Measurements from ENCODE around the gene MARK4.

The MARK4 gene

GRCh38 chr19:45336696-45337251 is 85.7 kb downstream of the MARK4 start:
- H3K27ac ChIP-seq, result no peak overlapping the region
- TF ChIP-seq ZFX (IDR thresholded peaks at IDR 0.05), result no peak
- TF ChIP-seq, protein P1, sequence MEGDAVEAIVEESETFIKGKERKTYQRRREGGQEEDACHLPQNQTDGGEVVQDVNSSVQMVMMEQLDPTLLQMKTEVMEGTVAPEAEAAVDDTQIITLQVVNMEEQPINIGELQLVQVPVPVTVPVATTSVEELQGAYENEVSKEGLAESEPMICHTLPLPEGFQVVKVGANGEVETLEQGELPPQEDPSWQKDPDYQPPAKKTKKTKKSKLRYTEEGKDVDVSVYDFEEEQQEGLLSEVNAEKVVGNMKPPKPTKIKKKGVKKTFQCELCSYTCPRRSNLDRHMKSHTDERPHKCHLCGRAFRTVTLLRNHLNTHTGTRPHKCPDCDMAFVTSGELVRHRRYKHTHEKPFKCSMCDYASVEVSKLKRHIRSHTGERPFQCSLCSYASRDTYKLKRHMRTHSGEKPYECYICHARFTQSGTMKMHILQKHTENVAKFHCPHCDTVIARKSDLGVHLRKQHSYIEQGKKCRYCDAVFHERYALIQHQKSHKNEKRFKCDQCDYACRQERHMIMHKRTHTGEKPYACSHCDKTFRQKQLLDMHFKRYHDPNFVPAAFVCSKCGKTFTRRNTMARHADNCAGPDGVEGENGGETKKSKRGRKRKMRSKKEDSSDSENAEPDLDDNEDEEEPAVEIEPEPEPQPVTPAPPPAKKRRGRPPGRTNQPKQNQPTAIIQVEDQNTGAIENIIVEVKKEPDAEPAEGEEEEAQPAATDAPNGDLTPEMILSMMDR (conservative IDR thresholded peaks at IDR 0.05), result no peak

- no peak overlapping the region for H3K27ac ChIP-seq
- TF ChIP-seq, protein P1 (conservative IDR thresholded peaks at IDR 0.05), result no peak
- TF ChIP-seq ZFX (IDR thresholded peaks at IDR 0.05), result no peak
These were observed 88.6 kb downstream of the MARK4 start for GRCh38 chr19:45339629-45340028.

DNA sequence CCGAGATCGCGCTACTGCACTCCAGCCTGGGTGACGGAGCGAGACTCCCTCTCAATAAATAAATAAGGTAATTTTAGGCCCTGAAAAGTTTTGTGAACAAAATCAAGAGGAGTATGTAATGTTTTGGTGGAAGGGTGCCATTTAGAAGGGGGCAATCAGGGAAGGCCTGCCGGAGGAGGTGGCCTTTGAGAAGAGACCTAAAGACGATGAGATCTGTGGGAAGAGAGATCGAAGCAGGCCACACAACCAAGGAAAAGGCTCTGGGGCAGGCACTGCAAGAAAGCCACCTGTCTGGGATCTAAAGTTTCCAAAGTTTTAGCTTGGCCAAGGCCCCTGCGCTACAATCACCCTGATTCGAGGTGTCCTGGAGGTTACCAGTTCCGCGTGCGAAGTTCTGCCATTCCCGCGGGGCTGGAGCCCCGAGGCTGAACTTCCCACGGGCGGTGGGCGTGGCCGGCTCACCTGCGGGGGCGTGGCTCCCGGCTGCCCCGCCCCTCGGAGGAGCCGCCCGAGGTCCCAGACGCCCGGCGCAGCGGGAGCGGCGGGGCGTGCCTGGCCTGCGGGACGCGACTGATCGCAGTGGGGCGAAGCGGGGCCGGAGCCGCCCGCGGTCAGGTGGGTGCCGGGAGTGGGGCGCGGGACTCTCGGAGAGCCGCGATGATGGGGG is 89.3 kb downstream of the MARK4 start, which contains the start of gene KLC3:
KLC3 (plus strand) TSS at position 519 of the 667 bp plus-strand sequence. CDS start 4,792 bp downstream, outside the sequence.
- no peak within 1 kb of the TSS; the same call in 1 of the 2 replicates for H3K27ac ChIP-seq

DNA sequence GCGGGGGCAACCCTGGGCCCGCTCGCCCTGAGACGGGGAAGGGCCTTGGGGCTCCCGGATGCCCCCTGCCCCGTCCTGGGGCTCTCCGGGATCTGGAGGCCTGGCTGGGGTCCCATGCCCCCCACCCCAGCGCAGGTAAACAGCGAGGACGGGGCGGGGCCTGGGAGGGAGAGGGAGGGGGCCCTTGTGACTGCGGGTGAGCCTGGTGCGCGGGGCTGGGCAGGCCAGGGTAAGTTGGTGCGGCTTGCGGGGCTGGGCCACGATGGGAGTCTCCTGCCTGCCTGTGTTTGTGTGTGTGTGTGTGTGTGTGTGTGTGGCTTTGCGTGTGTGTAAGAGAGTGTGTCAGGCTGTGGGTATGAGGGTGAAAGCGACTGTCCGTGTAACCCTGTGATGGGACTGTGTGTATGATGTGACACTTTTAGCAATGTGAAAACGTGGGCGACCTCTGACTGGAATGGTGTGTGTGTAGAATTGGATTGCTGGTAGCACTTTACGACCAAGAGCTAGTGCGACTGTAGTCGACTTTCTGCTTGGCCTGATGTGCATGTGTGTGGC is 89.9 kb downstream of the MARK4 start:
- no peak overlapping the region; the same call in 1 of the 2 replicates for H3K27ac ChIP-seq
- TF ChIP-seq ZFX (IDR thresholded peaks at IDR 0.05), result no peak
- TF ChIP-seq, protein P1 (conservative IDR thresholded peaks at IDR 0.05), result no peak

More for the DNA sequence above, 89.3 kb downstream of the MARK4 start, which contains the start of gene KLC3:
- no peak for TF ChIP-seq ZFX (IDR thresholded peaks at IDR 0.05)
- TF ChIP-seq, protein P1 (conservative IDR thresholded peaks at IDR 0.05), result no peak

DNA sequence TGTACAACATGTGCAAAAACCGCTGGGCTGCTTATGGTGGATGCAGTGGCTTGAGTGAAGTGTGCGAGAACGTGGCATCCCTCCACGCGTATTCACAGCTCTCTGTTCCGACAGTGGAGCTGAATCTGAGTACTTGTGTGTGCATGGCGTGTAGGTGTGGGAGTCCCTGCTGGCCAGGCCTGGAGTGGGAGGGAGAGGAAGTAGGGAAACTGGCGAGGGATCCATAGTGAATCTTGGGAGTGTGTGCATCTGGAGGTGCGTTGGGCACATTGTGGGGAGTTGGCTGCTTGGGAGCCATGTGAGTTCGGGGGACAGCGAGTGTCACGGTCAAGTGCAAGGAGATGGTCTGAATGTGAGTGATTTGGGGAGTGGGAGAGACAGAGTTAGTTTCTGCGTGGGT is 91.8 kb downstream of the MARK4 start:
- no peak for TF ChIP-seq ZFX (IDR thresholded peaks at IDR 0.05)
- TF ChIP-seq, protein P1 (conservative IDR thresholded peaks at IDR 0.05), result no peak

GRCh38 chr19:45344621-45345505 is 93.8 kb downstream of the MARK4 start:
- TF ChIP-seq ZFX (IDR thresholded peaks at IDR 0.05), result no peak
- TF ChIP-seq, protein P1 (conservative IDR thresholded peaks at IDR 0.05), result no peak
- no peak overlapping the region for H3K27ac ChIP-seq

More for the DNA sequence above, 91.8 kb downstream of the MARK4 start:
- no peak overlapping the region for H3K27ac ChIP-seq

All from C4-2B (cell line).